IPS DF 6.9 (cell line): ENCODE measurements around the gene TAS2R40.

Source experiments
- DNase-seq: peaks from one replicate; pipeline ENCODE4 v3.0.0-alpha.2; 2013; ENCODE audit warnings: low read depth, low spot score
- H3K27ac ChIP-seq: one replicate; pipeline ENCODE4 v1.5.1; 2013; ENCODE audit warnings: low read length, control low read depth
- H3K27me3 ChIP-seq: 2 replicates; pipeline ENCODE4 v1.6.1; 2013; ENCODE audit warnings: mild to moderate bottlenecking, low read length; ENCODE audit not compliant: control insufficient read depth, insufficient read depth
- H3K36me3 ChIP-seq: 2 replicates; pipeline ENCODE4 v1.6.1; 2013; ENCODE audit warnings: low read length; ENCODE audit not compliant: control insufficient read depth, insufficient read depth
- H3K4me1 ChIP-seq: 2 replicates; pipeline ENCODE4 v1.6.1; 2013; ENCODE audit warnings: low read length; ENCODE audit not compliant: control insufficient read depth, insufficient read depth
- H3K4me3 ChIP-seq: 2 replicates; pipeline ENCODE4 v1.5.1; 2013; ENCODE audit warnings: mild to moderate bottlenecking, low read length
- H3K9me3 ChIP-seq: 2 replicates; pipeline ENCODE4 v1.6.1; 2013; ENCODE audit warnings: low read length, inconsistent platforms; ENCODE audit not compliant: control insufficient read depth, insufficient read depth
- WGBS: extraction: QIAGEN DNeasy Blood & Tissue Kit; methylation state at CpG from one replicate; pipeline ENCODE4 v1.1.7; 2013; ENCODE audit warnings: mixed read lengths, missing lambda C conversion rate; ENCODE audit not compliant: insufficient read length, insufficient coverage; 5-methylcytosine and 5-hydroxymethylcytosine counted together

Gene TAS2R40

DNA sequence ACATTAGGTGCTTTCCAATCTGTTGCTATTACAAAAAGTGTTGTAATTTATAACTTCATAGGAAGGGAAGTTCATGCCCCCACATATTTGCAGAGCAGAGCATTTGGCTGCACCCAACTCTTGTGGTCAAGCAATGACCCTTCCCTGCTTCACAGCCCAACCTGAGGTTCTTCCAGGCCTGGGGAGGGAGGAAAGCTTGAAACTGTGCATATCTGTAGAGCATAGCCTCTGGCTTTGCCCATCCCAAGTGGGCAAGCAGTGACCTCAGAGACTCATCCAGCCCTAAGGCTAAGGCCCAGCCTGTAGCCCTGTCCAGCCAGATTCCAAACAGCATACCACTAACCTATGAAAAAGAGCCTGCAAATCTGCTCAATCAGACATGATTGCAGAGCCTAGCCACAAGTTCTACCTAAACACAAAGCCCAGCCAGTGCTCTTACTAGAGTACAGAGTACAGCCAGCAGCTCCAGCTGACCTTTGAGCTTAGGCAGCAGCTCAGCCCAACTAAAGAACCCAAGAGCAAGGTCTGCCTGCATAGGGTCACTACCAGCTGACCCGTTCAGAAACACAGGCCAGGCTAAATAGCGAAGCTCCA lies 27.0 kb downstream of the TAS2R40 start:
- DNase-seq = no peak
- no CpG with 5 or more reads among the region's 2 CpGs for WGBS
- no peaks in the 10 kb centered on the region for H3K36me3 ChIP-seq
- H3K4me1 ChIP-seq = no peaks in the 10 kb centered on the region
- no peaks in the 10 kb centered on the region for H3K27me3 ChIP-seq
- no peaks in the 10 kb centered on the region for H3K9me3 ChIP-seq
- H3K27ac ChIP-seq = no peak overlapping the region
- no peak overlapping the region for H3K4me3 ChIP-seq

DNA sequence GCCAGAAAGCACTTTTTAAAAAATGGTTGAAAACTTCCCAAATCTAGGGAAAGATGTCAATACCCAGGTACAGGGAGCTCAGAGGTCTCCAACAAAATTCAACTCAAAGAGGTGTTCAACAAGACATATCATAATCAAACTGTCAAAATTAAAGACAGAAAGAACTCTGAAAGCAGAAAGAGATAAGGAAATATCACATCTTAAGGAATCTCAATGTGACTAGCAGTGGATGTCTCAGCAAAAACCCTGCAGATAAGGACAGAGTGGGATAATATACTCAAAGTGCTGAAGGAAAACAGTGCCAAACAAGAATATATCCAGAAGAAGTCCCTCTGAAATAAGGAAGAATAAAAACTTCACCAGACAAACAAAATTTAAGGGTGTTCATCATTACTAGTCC lies 28.4 kb downstream of the TAS2R40 start:
- H3K4me1 ChIP-seq = no peaks in the 10 kb centered on the region
- no peak overlapping the region for H3K27ac ChIP-seq
- DNase-seq = no peak
- no peaks in the 10 kb centered on the region for H3K36me3 ChIP-seq
- no peak overlapping the region for H3K4me3 ChIP-seq
- no peaks in the 10 kb centered on the region for H3K9me3 ChIP-seq
- no peaks in the 10 kb centered on the region for H3K27me3 ChIP-seq

DNA sequence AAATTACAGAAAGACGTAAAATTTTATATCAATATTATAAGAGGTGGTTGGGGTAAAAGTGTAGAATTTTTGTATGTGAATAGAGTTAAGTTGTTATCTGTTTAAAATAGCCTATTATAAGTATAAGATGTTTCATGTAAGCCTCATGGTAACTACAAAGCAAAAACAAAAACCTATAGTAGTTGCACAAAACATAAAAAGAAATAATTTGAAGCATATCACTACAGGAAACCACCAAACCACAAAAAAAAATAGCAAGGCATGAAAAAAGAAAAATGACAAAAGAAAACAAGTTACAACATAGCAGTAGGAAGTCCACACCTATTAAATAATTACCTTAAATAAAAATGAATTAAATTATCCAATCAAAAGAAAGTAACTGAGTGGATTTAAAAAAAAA lies 29.0 kb downstream of the TAS2R40 start:
- H3K4me1 ChIP-seq = no peaks in the 10 kb centered on the region
- DNase-seq = no peak
- no peak overlapping the region for H3K27ac ChIP-seq
- H3K4me3 ChIP-seq = no peak overlapping the region
- H3K9me3 ChIP-seq = no peaks in the 10 kb centered on the region
- 100% methylated on average over 1 of the region's 1 CpG for WGBS
- H3K27me3 ChIP-seq = no peaks in the 10 kb centered on the region
- H3K36me3 ChIP-seq = no peaks in the 10 kb centered on the region

DNA sequence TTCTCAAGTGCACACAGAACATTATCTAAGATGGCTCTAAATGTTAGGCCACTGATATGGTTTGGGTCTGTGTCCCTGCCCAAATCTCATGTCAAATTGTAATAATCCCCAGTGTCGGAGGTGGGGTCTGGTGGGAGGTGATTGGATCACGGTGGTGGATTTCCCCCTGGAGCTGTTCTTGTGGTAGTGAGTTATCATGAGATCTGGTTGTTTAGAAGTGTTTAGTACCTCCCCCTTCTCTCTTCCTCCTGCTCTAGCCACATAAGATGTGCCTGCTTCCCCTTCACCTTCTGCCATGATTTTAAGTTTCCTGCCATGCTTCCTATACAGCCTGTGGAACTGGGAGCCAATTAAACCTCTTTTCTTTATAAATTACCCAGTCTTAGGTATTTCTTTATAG lies 30.2 kb downstream of the TAS2R40 start:
- Histone ChIP-seq H3K4me1 (no peaks in the 10 kb centered on the region), H3K27ac (no peak overlapping the region), H3K4me3 (no peak overlapping the region), H3K36me3 (no peaks in the 10 kb centered on the region), H3K9me3 (no peaks in the 10 kb centered on the region), H3K27me3 (no peaks in the 10 kb centered on the region)
- no peak for DNase-seq
- WGBS = no CpG with 5 or more reads among the region's 2 CpGs

DNA sequence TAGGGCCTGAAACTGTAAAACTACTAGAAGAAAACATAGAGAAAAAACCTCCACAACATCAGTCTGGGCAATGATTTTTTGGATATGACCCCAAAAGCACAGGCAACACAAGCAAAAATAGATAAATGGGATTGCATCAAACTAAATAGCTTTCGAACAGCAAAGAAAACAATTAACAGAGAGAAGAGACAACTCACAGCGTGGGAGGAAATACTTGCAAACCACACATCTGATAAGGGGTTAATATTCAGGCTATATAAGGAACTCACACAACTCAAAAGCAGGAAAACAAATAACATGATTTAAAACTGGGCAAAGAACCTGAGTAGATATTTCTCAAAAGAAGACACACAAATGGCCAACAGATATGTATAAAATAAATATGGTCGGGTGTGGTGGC lies 33.7 kb downstream of the TAS2R40 start:
- Histone ChIP-seq H3K9me3 (no peaks in the 10 kb centered on the region), H3K36me3 (no peaks in the 10 kb centered on the region), H3K4me1 (no peaks in the 10 kb centered on the region), H3K27ac (no peak overlapping the region), H3K27me3 (no peaks in the 10 kb centered on the region), H3K4me3 (no peak overlapping the region)
- DNase-seq = no peak
- WGBS = no CpG with 5 or more reads among the region's 3 CpGs

DNA sequence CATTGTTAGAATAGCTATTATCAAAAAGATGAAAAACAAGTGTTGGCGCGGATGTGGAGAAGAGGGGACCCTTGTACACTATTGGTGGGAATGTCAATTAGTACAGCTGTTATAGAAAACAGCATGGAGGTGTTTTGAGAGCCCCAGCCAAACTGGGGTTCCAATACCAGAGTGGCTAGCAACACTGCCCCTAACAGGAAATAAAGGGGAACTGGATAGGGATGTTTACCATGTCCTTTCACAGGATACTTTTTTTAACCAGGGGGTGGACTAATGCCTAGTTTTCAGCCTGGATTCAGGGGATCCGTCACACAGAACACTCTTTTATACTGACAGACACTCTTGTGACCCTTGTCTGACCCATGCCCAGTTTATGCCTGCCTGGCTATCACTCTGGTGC lies 34.5 kb downstream of the TAS2R40 start:
- no peak for DNase-seq
- H3K4me3 ChIP-seq = no peak overlapping the region
- H3K36me3 ChIP-seq = no peaks in the 10 kb centered on the region
- no peaks in the 10 kb centered on the region for H3K9me3 ChIP-seq
- WGBS = no CpG with 5 or more reads among the region's 3 CpGs
- H3K27ac ChIP-seq = no peak overlapping the region
- no peaks in the 10 kb centered on the region for H3K4me1 ChIP-seq
- no peaks in the 10 kb centered on the region for H3K27me3 ChIP-seq

DNA sequence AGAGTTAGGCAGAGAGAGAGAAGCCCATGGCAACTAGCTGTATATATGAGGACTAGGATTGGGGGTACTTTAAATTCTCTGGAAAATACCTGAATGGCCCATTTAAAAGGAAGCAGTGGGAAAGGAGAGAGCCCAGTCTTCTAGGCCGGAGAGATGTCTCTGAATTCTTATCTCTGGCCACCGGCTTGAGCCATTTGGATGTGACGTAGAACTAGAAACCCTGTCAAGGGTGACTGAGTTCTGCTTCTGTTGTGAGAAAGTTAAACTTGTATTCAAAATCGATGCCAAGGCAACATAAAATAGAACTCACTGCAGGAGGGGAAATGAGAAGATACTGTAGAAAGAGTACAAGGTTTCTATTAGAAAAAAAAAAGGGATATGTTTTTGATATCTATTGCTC lies 35.1 kb downstream of the TAS2R40 start:
- WGBS = no CpG with 5 or more reads among the region's 4 CpGs
- H3K4me1 ChIP-seq = no peaks in the 10 kb centered on the region
- no peaks in the 10 kb centered on the region for H3K27me3 ChIP-seq
- H3K36me3 ChIP-seq = no peaks in the 10 kb centered on the region
- H3K4me3 ChIP-seq = no peak overlapping the region
- no peak for DNase-seq
- H3K27ac ChIP-seq = no peak overlapping the region
- H3K9me3 ChIP-seq = no peaks in the 10 kb centered on the region

DNA sequence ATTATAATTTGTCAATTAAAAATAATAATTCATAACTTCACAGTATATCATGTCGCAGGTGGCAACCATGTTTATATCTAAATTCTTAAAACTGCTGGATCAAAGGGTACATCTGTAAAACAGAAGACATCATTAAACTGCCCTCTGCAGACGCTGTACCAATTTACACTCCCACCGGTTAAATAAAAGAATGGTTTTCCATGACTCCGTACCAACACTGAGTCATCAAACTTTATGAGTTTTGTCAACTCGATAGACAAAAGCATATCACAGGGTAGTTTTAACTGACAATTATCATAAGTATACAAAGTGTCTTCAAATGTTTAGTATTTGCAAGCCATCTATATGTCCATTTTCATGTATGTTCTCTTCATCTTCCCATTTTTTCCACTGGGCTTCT lies 35.7 kb downstream of the TAS2R40 start:
- no peak overlapping the region for H3K27ac ChIP-seq
- DNase-seq = no peak
- no peaks in the 10 kb centered on the region for H3K4me1 ChIP-seq
- no peak overlapping the region for H3K4me3 ChIP-seq
- H3K27me3 ChIP-seq = no peaks in the 10 kb centered on the region
- H3K9me3 ChIP-seq = no peaks in the 10 kb centered on the region
- no CpG with 5 or more reads among the region's 5 CpGs for WGBS
- no peaks in the 10 kb centered on the region for H3K36me3 ChIP-seq

DNA sequence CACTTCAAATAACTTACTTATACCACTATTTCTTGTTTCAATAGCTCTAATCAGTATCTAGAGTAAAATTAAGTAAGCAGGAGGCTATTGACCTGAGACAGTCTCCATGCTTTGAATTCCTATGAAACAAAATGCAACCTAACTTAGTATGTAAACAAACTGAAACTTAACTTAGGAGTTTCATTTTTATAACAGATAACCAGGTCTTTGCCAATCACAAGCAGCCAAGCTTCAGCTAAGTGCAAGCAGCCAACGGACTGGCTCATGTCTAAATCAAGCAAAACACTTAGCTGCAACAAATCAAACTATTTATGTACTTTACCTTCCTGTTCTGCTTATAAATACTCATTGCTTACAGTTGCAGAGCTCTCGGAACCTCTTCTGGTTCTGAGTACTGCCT lies 37.0 kb downstream of the TAS2R40 start:
- Histone ChIP-seq H3K27me3 (no peaks in the 10 kb centered on the region), H3K4me3 (no peak overlapping the region), H3K36me3 (no peaks in the 10 kb centered on the region), H3K4me1 (no peaks in the 10 kb centered on the region), H3K9me3 (no peaks in the 10 kb centered on the region), H3K27ac (no peak overlapping the region)
- DNase-seq = no peak
- WGBS = no CpG with 5 or more reads among the region's 2 CpGs

DNA sequence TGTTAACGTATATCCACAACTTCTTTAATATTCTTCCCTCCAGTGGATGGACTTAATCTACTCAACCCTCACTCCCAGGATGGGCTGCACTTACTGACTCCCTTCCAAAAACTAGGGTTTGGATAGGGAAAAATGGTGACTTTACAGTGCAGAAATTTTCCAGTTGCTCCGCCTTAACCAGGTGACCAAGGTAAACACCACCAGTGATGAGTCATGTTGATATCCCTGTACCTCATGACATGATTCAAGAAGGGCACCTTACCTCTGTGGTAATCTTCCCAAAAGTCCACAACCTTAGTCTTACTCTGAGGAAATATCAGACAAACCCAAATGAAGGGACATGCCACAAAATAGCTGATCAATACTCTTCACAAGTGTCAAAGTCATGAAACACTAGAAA lies 37.9 kb downstream of the TAS2R40 start:
- no peaks in the 10 kb centered on the region for H3K27me3 ChIP-seq
- DNase-seq = no peak
- H3K36me3 ChIP-seq = no peaks in the 10 kb centered on the region
- no peak overlapping the region for H3K27ac ChIP-seq
- no peak overlapping the region for H3K4me3 ChIP-seq
- WGBS = no CpG with 5 or more reads among the region's 2 CpGs
- H3K9me3 ChIP-seq = no peaks in the 10 kb centered on the region
- no peaks in the 10 kb centered on the region for H3K4me1 ChIP-seq

DNA sequence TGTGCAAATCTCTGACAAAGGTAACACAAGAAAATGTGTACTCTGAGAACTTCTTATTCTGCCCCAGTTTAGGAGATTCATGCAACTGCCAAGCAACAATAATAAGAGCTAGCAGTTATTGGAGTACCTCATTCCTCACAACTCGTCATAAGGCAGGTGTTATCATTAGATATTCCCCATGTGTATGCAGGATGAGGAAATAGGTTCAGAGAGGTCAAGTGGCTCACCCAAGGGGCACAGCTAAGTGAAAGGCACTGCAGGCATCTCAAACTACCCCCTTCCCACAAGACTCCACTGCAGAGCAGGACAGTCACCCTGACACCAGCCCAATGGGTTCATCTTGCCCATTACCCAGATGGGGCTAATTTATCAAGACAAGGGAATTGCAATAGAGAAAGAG lies 40.1 kb downstream of the TAS2R40 start:
- no CpG with 5 or more reads among the region's 1 CpG for WGBS
- DNase-seq = no peak
- Histone ChIP-seq H3K9me3 (no peaks in the 10 kb centered on the region), H3K27ac (no peak overlapping the region), H3K36me3 (no peaks in the 10 kb centered on the region), H3K27me3 (no peaks in the 10 kb centered on the region), H3K4me3 (no peak overlapping the region), H3K4me1 (no peaks in the 10 kb centered on the region)
